Stimulated activated naive CD4-positive, alpha-beta T cell (primary cell): ENCODE data around the gene KCNK16.

Source experiments
- DNase-seq, 6 experiments: peaks; one replicate each; lab custom pipeline; 2025; lab: John Stamatoyannopoulos, UW

Gene KCNK16

GRCh38 chr6:39276379-39276995, 46.0 kb downstream of the KCNK16 start:
- DNase-seq, result no peak

- DNase-seq, result no peak
These were observed 47.6 kb downstream of the KCNK16 start for GRCh38 chr6:39274903-39275302.

- DNase-seq, result no peak
These were observed 48.0 kb downstream of the KCNK16 start for GRCh38 chr6:39274471-39274870.

GRCh38 chr6:39273406-39273821, 49.1 kb downstream of the KCNK16 start:
- DNase-seq, result no peak

GRCh38 chr6:39269961-39270360, 52.5 kb downstream of the KCNK16 start:
- DNase-seq, result no peak

- no peak for DNase-seq
These were observed 53.8 kb downstream of the KCNK16 start for GRCh38 chr6:39268721-39269120.

GRCh38 chr6:39268171-39268570, 54.3 kb downstream of the KCNK16 start:
- no peak for DNase-seq

GRCh38 chr6:39266782-39267355, 55.6 kb downstream of the KCNK16 start:
- no peak for DNase-seq

- DNase-seq, result no peak
These were observed 56.1 kb downstream of the KCNK16 start for GRCh38 chr6:39266375-39266774.
